ENCODE measurements around the gene RAF1. TPM values are rescaled to one million over a fixed set of nuclear protein-coding genes. Genes with fewer than 3 reads are reported as not detected.
"Not testable (repeated sequence)": the region's sequence is repeated elsewhere in the genome, so short reads cannot be mapped to it uniquely, and the experiment has no call there.

RAF1 gene
- total and polyA plus RNA-seq, 3 donors from 2014 or later: 68.7 to 138 (median 133) TPM

DNA sequence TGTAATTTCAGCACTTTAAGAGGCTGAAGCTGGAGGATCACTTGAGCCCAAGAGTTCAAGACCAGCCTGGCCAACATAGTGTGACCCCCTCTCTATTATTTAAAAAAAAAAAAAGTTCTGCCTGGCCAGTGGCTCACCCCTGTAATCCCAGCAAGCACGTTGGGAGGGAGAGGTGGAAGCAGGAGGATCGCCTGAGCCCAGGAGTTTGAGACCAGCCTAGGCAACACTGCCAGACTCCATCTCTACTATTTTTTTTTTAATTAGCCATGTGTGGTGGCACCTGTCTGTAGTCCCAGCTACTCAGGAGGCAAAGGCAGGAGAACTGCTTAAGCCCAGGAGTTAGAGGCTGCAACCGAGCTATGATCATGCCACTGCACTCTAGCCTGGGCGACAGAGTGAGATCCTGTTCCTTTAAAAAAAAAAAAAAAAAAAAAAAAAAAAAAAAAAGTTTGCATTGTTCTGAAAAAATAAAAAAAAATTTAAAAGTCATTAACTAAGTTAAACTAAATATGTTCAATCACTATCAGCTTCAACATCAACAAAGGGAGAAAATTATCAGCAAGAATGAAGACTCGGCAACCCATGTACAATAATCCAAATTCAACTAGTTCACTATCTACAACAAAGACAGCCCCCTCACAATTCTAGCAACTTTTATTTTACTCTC is 1.9 kb downstream of the RAF1 start:
- 5 to 13% methylated on average over 5 of the region's 5 CpGs for WGBS, 2 donors
- no peaks in the 10 kb centered on the region for H3K27me3 ChIP-seq

DNA sequence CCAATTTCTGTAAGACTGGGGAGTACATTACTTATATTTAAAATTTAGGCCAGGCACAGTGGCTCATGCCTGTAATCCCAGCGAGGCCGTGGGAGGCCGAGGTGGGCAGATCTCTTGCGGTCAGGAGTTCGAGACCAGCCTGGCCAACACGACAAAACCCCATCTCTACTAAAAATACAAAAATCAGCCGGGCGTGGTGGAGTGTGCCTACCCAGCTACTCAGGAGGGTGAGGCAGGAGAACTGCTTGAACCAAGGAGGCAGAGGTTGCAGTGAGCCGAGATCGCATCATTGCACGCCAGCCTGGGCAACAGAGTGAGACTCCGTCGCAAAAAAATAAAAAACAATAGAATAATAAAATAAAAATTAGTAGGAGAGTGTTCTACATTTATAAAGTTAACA is 2.5 kb downstream of the RAF1 start:
- H3K36me3 ChIP-seq (ENCODE audit: low read depth, missing control alignments); DNase-seq; intact Hi-C loops (cut with DNase I; ENCODE audit: low total_unique reads); H3K4me3 ChIP-seq; H3K27me3 ChIP-seq; H3K9me3 ChIP-seq: not testable (repeated sequence)
- Histone ChIP-seq H3K27ac (peak overlapping the region; percentile 45 to 75), H3K4me1 (peaks cover 23% of the 10 kb centered on the region)
- 63 to 68% methylated on average over 13 of the region's 13 CpGs for WGBS, 2 donors

More for the DNA sequence above, 1.9 kb downstream of the RAF1 start:
- intact Hi-C loops (cut with DNase I; ENCODE audit: low total_unique reads): no loop called here
- Histone ChIP-seq H3K36me3 (ENCODE audit: low read depth, missing control alignments) (no peaks in the 10 kb centered on the region), H3K4me3 (peak overlapping the region; percentile 96 to 100), H3K27ac (peak overlapping the region; percentile 99 to 100), H3K4me1 (peaks cover 19% of the 10 kb centered on the region), H3K9me3 (no peaks in the 10 kb centered on the region)
- no peak for TF ChIP-seq POLR2A (IDR thresholded peaks at IDR 0.05)
- TF ChIP-seq, protein P1, sequence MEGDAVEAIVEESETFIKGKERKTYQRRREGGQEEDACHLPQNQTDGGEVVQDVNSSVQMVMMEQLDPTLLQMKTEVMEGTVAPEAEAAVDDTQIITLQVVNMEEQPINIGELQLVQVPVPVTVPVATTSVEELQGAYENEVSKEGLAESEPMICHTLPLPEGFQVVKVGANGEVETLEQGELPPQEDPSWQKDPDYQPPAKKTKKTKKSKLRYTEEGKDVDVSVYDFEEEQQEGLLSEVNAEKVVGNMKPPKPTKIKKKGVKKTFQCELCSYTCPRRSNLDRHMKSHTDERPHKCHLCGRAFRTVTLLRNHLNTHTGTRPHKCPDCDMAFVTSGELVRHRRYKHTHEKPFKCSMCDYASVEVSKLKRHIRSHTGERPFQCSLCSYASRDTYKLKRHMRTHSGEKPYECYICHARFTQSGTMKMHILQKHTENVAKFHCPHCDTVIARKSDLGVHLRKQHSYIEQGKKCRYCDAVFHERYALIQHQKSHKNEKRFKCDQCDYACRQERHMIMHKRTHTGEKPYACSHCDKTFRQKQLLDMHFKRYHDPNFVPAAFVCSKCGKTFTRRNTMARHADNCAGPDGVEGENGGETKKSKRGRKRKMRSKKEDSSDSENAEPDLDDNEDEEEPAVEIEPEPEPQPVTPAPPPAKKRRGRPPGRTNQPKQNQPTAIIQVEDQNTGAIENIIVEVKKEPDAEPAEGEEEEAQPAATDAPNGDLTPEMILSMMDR (IDR thresholded peaks at IDR 0.05): no peak
- DNase-seq: no peak

DNA sequence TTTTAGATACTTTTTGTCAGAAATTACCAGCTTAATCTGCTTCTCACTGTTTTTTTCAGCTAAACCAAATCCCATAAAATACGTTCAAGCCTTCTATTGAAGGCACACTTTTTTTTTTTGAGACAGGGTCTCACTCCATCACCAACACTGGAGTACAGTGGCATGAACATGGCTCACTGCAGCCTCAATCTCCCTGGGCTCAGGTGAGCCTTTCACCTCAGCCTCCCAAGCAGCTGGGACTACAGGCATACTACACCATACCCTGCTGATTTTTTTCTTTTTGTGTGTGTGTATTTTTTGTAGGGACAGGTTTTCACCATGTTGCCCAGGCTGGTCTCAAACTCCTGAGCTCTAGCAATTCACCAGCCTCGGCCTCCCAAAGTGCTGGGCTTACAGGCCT is 3.7 kb downstream of the RAF1 start:
- no peak overlapping the region for H3K4me3 ChIP-seq
- H3K27me3 ChIP-seq: no peaks in the 10 kb centered on the region
- H3K36me3 ChIP-seq (ENCODE audit: low read depth, missing control alignments): no peaks in the 10 kb centered on the region
- H3K27ac ChIP-seq: peak overlapping the region in 1 of 2 donors; percentile 75
- WGBS, 2 donors: 57 to 65% methylated on average over 2 of the region's 2 CpGs
- no peaks in the 10 kb centered on the region for H3K9me3 ChIP-seq
- TF ChIP-seq, protein P1 (IDR thresholded peaks at IDR 0.05): no peak
- TF ChIP-seq POLR2A (IDR thresholded peaks at IDR 0.05): no peak
- peaks cover 23% of the 10 kb centered on the region for H3K4me1 ChIP-seq
- intact Hi-C loops (cut with DNase I; ENCODE audit: low total_unique reads): no loop called here
- DNase-seq: no peak

DNA sequence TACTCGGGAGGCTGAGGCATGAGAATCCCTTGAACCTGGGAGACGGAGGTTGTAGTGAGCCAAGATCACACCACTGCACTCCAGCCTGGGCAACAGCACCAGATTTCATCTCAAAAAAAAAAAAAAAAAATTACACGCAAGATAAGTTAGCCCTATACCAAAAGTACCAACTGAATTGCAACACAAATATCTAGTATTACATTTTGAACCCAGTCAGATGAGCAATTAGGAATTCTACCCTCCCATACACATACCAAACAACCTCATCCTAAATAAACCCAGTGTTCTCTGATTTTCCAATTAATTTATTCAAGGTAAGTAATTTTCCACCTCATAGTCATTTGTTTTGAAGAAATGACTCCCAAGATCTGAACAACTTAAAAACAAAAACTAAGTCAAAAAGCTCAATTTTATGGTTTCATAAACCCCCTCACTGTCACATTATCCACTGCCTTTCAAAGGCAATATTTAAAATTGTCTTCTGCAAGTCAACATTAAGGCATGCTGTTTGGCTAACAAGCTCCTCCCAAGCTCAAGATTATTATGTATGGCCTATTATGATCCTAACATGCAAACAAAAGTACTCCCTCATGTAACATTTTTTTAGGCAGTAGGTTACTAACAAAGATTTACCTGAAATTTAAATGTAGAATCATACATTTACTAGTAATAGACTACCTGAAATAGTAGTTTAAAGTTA is 4.5 kb downstream of the RAF1 start:
- intact Hi-C loops (cut with DNase I; ENCODE audit: low total_unique reads): no loop called here
- H3K4me1 ChIP-seq: peaks cover 23% of the 10 kb centered on the region
- H3K4me3 ChIP-seq: no peak overlapping the region
- H3K27me3 ChIP-seq: no peaks in the 10 kb centered on the region
- no peaks in the 10 kb centered on the region for H3K9me3 ChIP-seq
- TF ChIP-seq, protein P1 (IDR thresholded peaks at IDR 0.05): no peak
- no peak for TF ChIP-seq POLR2A (IDR thresholded peaks at IDR 0.05)
- no peak for DNase-seq
- 57 to 84% methylated on average over 3 of the region's 3 CpGs for WGBS, 2 donors
- no peaks in the 10 kb centered on the region for H3K36me3 ChIP-seq (ENCODE audit: low read depth, missing control alignments)
- peak overlapping the region; percentile 6 to 75 for H3K27ac ChIP-seq

DNA sequence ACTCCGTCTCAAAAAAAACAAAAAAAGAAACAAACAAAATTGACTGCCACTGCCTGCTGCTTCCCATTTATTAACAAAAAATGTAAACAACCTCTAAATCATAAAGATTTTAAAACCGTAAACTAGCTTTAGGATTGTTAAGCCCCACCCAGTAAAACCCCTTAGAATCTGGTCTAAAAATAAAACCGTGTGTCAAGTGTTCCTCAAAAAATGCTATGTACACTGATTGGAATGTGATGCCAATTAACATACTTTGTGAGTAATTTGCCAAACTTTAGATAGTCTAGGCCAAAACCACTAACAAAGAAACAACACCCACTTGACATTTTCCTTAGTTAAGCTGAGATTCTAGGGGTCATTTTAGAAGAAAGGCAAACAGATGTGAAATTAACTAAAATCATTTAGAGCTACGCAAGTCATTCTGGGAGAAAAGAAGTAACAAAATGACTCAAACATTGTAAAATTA is 5.3 kb downstream of the RAF1 start:
- Histone ChIP-seq H3K36me3 (ENCODE audit: low read depth, missing control alignments) (no peaks in the 10 kb centered on the region), H3K4me3 (no peak overlapping the region), H3K27me3 (no peaks in the 10 kb centered on the region), H3K9me3 (no peaks in the 10 kb centered on the region), H3K27ac (peak overlapping the region; percentile 21 to 75), H3K4me1 (peaks cover 23% of the 10 kb centered on the region)
- WGBS, 2 donors: 39 to 47% methylated on average over 4 of the region's 4 CpGs
- no peak for DNase-seq
- TF ChIP-seq, protein P1 (IDR thresholded peaks at IDR 0.05): no peak
- no peak for TF ChIP-seq POLR2A (IDR thresholded peaks at IDR 0.05)
- intact Hi-C loops (cut with DNase I; ENCODE audit: low total_unique reads): no loop called here
